Stomach (tissue), 4 donors: ENCODE measurements around the gene MLNR.

Experiments used
- CTCF ChIP-seq, 7 experiments: fragments of 450-650 bp in 4 of 7; fragments of 200-600 bp in 3 of 7; sonication (generic) in 3 of 7; IDR thresholded peaks; one replicate each; pipeline ENCODE4 v1.5.1; 2016 to 2019; ENCODE audit warnings: antibody characterized with exemption in 7 of 7, control low read depth in 2 of 7, mild to moderate bottlenecking in 1 of 7
- POLR2A ChIP-seq, 4 donors: fragments of 450-650 bp; IDR thresholded peaks; one replicate each; pipeline ENCODE4 v1.6.1; 2016; ENCODE audit warnings: antibody characterized with exemption in 4 of 4, control low read depth in 2 of 4, mild to moderate bottlenecking in 1 of 4, moderate library complexity in 1 of 4

DNA sequence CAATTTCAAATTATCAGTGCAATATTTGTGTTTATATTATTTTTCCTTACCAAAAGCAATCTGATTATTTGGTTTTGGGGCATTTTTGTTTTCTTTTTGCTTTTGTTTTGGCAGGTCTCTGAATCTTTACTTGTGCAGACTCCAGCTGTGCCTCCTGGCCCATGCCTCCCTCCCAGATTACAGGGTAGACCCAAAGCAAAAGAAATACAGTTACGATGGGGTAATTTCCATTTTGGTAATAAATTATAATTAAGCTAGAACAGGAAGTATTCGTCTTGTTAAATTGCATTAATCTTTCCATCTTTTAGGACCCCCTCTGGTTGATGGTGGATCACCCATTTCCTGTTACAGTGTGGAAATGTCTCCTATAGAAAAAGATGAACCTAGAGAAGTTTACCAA is 29.2 kb upstream of the MLNR start:
- no peak for TF ChIP-seq CTCF (IDR thresholded peaks at IDR 0.05)
- TF ChIP-seq POLR2A (IDR thresholded peaks at IDR 0.05): no peak
